ENCODE measurements around the gene DRAP1.
"Not testable (repeated sequence)": the region's sequence is repeated elsewhere in the genome, so short reads cannot be mapped to it uniquely, and the experiment has no call there.

DRAP1 gene

DNA sequence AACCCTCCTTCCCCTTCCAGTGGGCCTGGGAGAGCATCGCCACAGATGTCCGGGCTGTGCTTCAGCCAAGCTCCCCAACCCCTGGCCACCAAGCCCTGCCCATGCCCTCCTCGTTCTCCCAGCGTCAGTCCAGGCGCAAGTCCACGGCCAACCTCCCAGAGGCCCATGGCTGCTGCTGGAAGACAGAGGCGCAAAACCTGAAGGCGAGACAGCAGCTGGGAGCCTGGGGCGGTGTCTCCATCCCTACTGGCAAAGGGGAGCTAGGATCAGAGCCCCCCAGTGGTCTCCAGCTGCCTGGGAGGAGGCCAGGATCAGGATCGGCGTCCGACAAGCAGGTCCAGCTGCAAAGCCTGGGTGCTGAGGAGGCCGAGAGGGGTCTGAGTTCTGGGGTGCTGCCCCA, 27.9 kb downstream of the DRAP1 start:
- Histone ChIP-seq H3K27me3 (ENCODE audit: insufficient read depth, low read depth, severe bottlenecking) (no peaks in the 10 kb centered on the region), H3K27ac (no peak overlapping the region), H3K9me3 (ENCODE audit: severe bottlenecking) (no peaks in the 10 kb centered on the region), H3K4me3 (ENCODE audit: low read depth, low read length) (no peak overlapping the region), H3K36me3 (no peaks in the 10 kb centered on the region)
- TF ChIP-seq, protein P1, sequence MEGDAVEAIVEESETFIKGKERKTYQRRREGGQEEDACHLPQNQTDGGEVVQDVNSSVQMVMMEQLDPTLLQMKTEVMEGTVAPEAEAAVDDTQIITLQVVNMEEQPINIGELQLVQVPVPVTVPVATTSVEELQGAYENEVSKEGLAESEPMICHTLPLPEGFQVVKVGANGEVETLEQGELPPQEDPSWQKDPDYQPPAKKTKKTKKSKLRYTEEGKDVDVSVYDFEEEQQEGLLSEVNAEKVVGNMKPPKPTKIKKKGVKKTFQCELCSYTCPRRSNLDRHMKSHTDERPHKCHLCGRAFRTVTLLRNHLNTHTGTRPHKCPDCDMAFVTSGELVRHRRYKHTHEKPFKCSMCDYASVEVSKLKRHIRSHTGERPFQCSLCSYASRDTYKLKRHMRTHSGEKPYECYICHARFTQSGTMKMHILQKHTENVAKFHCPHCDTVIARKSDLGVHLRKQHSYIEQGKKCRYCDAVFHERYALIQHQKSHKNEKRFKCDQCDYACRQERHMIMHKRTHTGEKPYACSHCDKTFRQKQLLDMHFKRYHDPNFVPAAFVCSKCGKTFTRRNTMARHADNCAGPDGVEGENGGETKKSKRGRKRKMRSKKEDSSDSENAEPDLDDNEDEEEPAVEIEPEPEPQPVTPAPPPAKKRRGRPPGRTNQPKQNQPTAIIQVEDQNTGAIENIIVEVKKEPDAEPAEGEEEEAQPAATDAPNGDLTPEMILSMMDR (IDR thresholded peaks at IDR 0.05; ENCODE audit: low read depth, low read length): no peak
- no peak for DNase-seq

DNA sequence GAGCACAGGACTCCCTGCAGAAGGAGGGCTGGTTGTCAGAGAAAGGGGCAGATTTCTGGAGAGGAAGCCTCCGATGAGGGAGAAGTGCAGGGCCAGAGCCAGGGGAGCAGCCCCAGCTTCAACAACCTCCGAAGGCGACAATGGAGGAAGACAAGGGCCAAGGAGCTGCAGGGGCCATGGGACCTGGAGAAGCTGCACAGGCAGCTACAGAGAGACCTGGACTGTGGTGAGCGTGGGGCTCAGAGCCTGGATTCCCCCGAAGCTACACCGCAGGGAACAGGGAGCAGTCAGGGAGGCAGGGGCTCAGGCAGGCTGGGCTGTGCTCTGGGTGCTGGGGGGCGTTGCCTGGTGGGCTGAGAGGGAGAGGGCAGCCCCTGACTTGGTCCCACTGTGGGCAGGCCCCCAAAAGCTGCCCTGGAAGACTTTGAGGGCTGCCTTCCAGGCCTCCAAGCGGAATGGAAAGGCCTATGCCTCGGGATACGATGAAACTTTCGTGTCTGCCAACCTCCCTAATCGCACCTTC, 28.4 kb downstream of the DRAP1 start:
- TF ChIP-seq, protein P1 (IDR thresholded peaks at IDR 0.05; ENCODE audit: low read depth, low read length): no peak
- Histone ChIP-seq H3K27ac (no peak overlapping the region), H3K9me3 (ENCODE audit: severe bottlenecking) (no peaks in the 10 kb centered on the region), H3K27me3 (ENCODE audit: insufficient read depth, low read depth, severe bottlenecking) (no peaks in the 10 kb centered on the region), H3K36me3 (no peaks in the 10 kb centered on the region), H3K4me3 (ENCODE audit: low read depth, low read length) (no peak overlapping the region)
- DNase-seq: no peak

DNA sequence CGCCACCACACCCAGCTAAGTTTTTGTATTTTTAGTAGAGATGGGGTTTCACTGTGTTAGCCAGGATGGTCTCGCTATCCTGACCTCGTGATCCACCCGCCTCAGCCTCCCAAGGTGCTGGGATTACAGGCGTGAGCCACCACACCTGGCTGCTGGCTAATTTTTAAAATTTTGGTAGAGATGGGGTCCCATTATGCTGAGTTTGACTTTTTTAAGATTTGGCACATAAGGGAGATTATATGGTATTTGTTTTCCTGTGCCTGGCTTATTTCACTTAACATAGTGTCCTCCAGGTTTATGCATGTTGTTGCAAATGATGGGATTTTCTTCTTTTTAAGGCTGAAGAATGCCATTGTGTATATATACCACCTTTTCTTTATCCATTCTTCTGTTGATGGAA, 31.5 kb downstream of the DRAP1 start:
- DNase-seq; H3K27me3 ChIP-seq (ENCODE audit: insufficient read depth, low read depth, severe bottlenecking); H3K9me3 ChIP-seq (ENCODE audit: severe bottlenecking); H3K4me3 ChIP-seq (ENCODE audit: low read depth, low read length); H3K36me3 ChIP-seq; H3K27ac ChIP-seq: not testable (repeated sequence)

DNA sequence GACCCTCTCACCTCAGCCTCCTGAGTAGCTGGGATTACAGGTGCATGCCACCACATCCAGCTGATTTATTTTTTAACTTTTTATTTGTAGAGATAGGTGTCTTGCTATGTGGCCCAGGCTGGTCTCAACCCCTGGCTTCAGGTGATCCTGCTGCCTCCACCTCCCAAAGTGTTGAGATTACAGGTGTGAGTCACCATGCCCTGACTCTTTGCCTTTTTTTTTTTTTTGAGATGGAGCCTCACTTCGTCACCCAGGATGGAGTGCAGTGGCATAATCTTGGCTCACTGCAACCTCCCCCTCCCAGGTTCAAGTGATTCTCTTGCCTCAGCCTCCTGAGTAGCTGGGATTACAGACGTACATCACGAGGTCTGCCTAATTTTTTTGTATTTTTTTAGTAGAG, 32.4 kb downstream of the DRAP1 start:
- H3K4me3 ChIP-seq (ENCODE audit: low read depth, low read length); H3K9me3 ChIP-seq (ENCODE audit: severe bottlenecking); H3K27ac ChIP-seq; H3K27me3 ChIP-seq (ENCODE audit: insufficient read depth, low read depth, severe bottlenecking); H3K36me3 ChIP-seq; DNase-seq: not testable (repeated sequence)

DNA sequence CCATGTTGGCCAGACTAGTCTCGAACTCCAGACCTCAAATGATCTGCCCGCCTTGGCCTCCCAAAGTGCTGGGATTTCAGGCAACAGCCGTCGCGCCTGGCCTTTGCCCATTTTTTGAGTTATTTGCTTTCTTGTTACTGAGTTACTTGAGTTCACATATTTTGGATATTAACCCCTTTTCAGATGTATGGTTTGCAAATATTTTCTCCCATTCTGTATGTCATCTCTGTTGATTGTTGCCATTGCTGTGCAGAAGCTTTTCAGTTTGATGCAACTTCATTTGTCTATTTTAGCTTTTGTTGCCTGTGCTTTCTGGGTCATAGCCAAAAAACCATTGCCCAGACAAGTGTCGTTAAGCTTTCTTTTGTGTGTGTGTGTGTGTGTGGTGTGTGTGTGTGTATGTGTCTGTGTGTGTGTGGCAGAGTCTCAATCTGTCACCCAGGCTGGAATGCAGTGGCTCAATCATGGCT, 32.9 kb downstream of the DRAP1 start:
- H3K9me3 ChIP-seq (ENCODE audit: severe bottlenecking): no peaks in the 10 kb centered on the region
- TF ChIP-seq, protein P1 (IDR thresholded peaks at IDR 0.05; ENCODE audit: low read depth, low read length): no peak
- no peak overlapping the region for H3K4me3 ChIP-seq (ENCODE audit: low read depth, low read length)
- no peak overlapping the region for H3K27ac ChIP-seq
- no peaks in the 10 kb centered on the region for H3K27me3 ChIP-seq (ENCODE audit: insufficient read depth, low read depth, severe bottlenecking)
- no peaks in the 10 kb centered on the region for H3K36me3 ChIP-seq
- no peak for DNase-seq

DNA sequence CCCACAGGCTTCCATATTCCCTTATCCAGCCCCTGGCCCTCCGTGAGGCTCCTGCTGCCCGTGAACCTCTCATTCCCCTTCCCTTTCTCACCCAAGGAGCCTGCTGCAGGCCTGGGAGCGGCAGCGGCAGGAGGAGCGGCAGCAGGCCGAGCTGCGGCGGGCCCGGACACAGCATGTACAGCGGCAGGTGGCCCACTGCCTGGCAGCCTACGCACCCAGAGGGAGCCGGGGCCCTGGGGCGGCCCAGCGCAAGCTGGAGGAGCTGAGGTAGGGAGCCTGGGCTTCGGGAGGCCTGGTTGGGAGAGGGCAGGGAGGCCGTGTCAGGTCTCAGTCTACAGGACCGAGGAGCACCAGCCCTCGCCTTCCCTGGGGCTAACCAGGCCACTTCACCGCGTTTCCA, 34.2 kb downstream of the DRAP1 start:
- TF ChIP-seq, protein P1 (IDR thresholded peaks at IDR 0.05; ENCODE audit: low read depth, low read length): no peak
- Histone ChIP-seq H3K4me3 (ENCODE audit: low read depth, low read length) (no peak overlapping the region), H3K9me3 (ENCODE audit: severe bottlenecking) (no peaks in the 10 kb centered on the region), H3K36me3 (no peaks in the 10 kb centered on the region), H3K27ac (no peak overlapping the region), H3K27me3 (ENCODE audit: insufficient read depth, low read depth, severe bottlenecking) (no peaks in the 10 kb centered on the region)
- DNase-seq: no peak

DNA sequence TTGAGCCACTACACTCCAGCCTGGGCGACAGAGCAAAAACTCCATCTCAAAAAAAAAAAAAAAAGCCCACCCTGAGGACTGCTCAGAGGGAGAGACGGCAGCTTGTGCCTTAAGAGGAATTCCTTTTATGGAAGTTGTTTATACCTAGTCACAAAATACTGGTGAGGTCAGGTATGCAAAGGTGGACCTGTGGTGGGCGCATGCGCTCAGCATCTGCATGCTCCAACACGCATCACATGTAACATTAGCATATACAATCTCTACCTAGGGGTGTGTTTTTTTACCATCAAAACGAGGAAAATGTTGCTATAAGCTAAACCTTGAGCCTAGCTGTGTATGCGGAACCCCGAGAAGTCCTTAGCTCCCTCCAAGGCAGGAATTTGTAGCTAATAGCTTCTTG, 35.5 kb downstream of the DRAP1 start:
- Histone ChIP-seq H3K27ac (no peak overlapping the region), H3K36me3 (no peaks in the 10 kb centered on the region), H3K27me3 (ENCODE audit: insufficient read depth, low read depth, severe bottlenecking) (no peaks in the 10 kb centered on the region), H3K9me3 (ENCODE audit: severe bottlenecking) (no peaks in the 10 kb centered on the region), H3K4me3 (ENCODE audit: low read depth, low read length) (no peak overlapping the region)
- DNase-seq: no peak
- TF ChIP-seq, protein P1 (IDR thresholded peaks at IDR 0.05; ENCODE audit: low read depth, low read length): no peak

All from WERI-Rb-1 (cell line).